ENCODE measurements around the gene SLC25A39. TPM values are rescaled to one million over a fixed set of nuclear protein-coding genes. Genes with fewer than 3 reads are reported as not detected.

Gene SLC25A39
- total RNA-seq, 4 donors from 2014 or later, result 136 to 154 (median 141) TPM

DNA sequence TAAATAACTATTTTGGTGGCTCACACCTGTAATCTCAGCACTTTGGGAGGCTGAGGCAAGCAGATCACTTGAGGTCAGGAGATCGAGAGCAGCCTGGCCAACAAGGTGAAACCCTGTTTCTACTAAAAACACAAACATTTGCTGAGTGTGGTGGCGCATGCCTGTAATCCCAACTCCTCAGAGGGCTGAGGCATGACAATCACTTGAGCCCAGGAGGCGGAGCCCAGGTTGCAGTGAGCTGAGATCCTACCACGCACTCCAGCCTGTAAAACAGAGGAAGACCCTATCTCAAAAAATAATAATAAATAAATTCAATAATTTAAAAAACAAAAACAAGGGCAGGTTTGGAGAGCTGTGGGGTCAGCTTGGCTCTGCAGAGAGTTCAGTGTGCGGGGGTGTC is 51.0 kb downstream of the SLC25A39 start:
- no peak overlapping the region for H3K27ac ChIP-seq
- H3K4me3 ChIP-seq, result no peak overlapping the region
- 87 to 92% methylated on average over 4 to 5 of the region's 5 CpGs for WGBS, 2 donors (ENCODE audit: low coverage in 1 of 2)
- in situ Hi-C loops (cut with MboI; ENCODE audit: low pct_ligation_motif_present in 1 of 4, low pct_unique_long_range_greater_than_20kb in 1 of 4, low sequenced_read_pairs in 3 of 4), result no loop called here
- H3K27me3 ChIP-seq, result no peaks in the 10 kb centered on the region
- no peaks in the 10 kb centered on the region for H3K36me3 ChIP-seq
- intact Hi-C loops (cut with DNase I; ENCODE audit: low total_unique reads), result no loop called here
- no peaks in the 10 kb centered on the region for H3K9me3 ChIP-seq
- TF ChIP-seq, protein P1, sequence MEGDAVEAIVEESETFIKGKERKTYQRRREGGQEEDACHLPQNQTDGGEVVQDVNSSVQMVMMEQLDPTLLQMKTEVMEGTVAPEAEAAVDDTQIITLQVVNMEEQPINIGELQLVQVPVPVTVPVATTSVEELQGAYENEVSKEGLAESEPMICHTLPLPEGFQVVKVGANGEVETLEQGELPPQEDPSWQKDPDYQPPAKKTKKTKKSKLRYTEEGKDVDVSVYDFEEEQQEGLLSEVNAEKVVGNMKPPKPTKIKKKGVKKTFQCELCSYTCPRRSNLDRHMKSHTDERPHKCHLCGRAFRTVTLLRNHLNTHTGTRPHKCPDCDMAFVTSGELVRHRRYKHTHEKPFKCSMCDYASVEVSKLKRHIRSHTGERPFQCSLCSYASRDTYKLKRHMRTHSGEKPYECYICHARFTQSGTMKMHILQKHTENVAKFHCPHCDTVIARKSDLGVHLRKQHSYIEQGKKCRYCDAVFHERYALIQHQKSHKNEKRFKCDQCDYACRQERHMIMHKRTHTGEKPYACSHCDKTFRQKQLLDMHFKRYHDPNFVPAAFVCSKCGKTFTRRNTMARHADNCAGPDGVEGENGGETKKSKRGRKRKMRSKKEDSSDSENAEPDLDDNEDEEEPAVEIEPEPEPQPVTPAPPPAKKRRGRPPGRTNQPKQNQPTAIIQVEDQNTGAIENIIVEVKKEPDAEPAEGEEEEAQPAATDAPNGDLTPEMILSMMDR (IDR thresholded peaks at IDR 0.05), result no peak
- TF ChIP-seq POLR2A (IDR thresholded peaks at IDR 0.05), result no peak
- no peak for TF ChIP-seq POLR2AphosphoS5 (IDR thresholded peaks at IDR 0.05)
- no peak for TF ChIP-seq EP300 (IDR thresholded peaks at IDR 0.05; ENCODE audit: low read depth)
- no peak for DNase-seq
- no peaks in the 10 kb centered on the region for H3K4me1 ChIP-seq

DNA sequence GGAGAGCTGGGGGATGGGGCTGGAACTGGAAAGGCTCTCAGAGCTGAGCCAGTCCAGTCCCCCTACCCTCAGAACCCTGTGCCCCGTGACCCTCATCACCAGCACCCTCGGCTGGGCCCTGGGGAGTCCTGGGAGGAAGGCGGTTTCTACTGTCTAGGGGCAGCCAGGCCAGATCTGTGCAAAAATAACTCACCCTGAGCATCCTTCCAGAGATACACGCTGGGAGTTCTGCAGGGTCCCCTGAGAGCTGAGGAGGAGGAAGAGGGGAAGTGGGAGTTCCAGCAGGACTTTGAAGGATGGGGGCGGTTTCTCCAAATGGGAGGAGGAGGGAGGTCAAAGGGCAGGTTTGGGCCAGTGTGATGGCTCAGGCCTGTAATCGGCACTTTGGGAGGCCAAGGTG is 51.7 kb downstream of the SLC25A39 start:
- TF ChIP-seq POLR2AphosphoS5 (IDR thresholded peaks at IDR 0.05), result no peak
- H3K4me3 ChIP-seq, result no peak overlapping the region
- no peaks in the 10 kb centered on the region for H3K36me3 ChIP-seq
- DNase-seq, result no peak
- H3K4me1 ChIP-seq, result no peaks in the 10 kb centered on the region
- WGBS, 2 donors (ENCODE audit: low coverage in 1 of 2), result 60 to 78% methylated on average over 2 to 6 of the region's 6 CpGs
- no peaks in the 10 kb centered on the region for H3K27me3 ChIP-seq
- H3K27ac ChIP-seq, result no peak overlapping the region
- no peaks in the 10 kb centered on the region for H3K9me3 ChIP-seq
- in situ Hi-C loops (cut with MboI; ENCODE audit: low pct_ligation_motif_present in 1 of 4, low pct_unique_long_range_greater_than_20kb in 1 of 4, low sequenced_read_pairs in 3 of 4), result no loop called here
- intact Hi-C loops (cut with DNase I; ENCODE audit: low total_unique reads), result no loop called here

DNA sequence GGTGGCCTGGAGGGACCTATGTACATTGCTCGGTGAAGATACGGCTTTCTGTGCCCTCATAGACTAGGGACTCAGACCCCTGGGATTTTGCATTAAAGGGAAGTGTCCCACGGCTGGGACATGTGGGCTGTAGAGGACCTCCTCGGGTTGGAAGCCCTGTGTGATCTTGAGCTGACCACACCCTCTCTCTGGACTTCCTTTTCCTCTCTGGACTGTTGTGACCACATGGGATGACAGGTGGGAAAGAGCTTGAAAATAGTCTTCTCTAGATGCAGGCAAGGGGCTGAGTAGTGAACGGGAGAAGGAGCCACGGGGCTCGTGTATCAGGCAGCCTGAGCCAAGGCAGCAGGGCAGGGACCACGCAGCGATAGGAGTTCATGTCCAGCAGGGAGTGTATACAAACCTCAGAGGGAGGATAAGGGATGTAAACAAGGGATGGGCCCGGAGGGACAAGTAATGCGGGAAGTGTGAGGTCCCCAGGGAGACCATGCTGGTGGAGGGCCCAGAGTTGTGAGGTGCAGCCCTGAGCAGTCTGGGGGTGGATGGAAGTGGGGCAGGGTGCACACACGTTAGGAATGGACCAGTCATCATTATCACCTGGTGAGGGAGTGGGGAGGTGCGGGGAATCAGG is 52.2 kb downstream of the SLC25A39 start:
- WGBS, 2 donors (ENCODE audit: low coverage in 1 of 2), result 40 to 54% methylated on average over 2 to 13 of the region's 13 CpGs
- Histone ChIP-seq H3K36me3 (no peaks in the 10 kb centered on the region), H3K4me3 (no peak overlapping the region), H3K4me1 (no peaks in the 10 kb centered on the region), H3K9me3 (no peaks in the 10 kb centered on the region), H3K27ac (no peak overlapping the region), H3K27me3 (no peaks in the 10 kb centered on the region)
- intact Hi-C loops (cut with DNase I; ENCODE audit: low total_unique reads) (no loop called here), in situ Hi-C loops (cut with MboI; ENCODE audit: low pct_ligation_motif_present in 1 of 4, low pct_unique_long_range_greater_than_20kb in 1 of 4, low sequenced_read_pairs in 3 of 4) (no loop called here)
- TF ChIP-seq EP300 (IDR thresholded peaks at IDR 0.05; ENCODE audit: low read depth) (no peak), POLR2A (IDR thresholded peaks at IDR 0.05) (no peak), POLR2AphosphoS5 (IDR thresholded peaks at IDR 0.05) (no peak)
- TF ChIP-seq, protein P1 (IDR thresholded peaks at IDR 0.05), result no peak
- DNase-seq, result no peak

Small RNA genes within 50 kb of the gene (small RNA-seq; reads per million reads assigned to genes)
- 0 reads per million in 4 donors for gene RF00012
- 0 to 0.55 (median 0.06) reads per million in 4 donors for gene RN7SL507P
- gene RNU6-453P, result 0 to 0.56 (median 0.23) reads per million in 4 donors

Other genes starting within 250 kb of the SLC25A39 start
- gene HDAC5, start 201.2 kb downstream of the SLC25A39 start, total RNA-seq, result 100 to 1,000 TPM in 1 of 4 donors, 10 to 100 TPM in 3; 45.3 to 182 (median 70.8) TPM
- 10 to 100 TPM in 2 of 4 donors, under 1 TPM in 2; 0.32 to 16.9 (median 8.5) TPM for gene HROB, start 182.9 kb downstream of the SLC25A39 start, total RNA-seq
- 1 to 10 TPM in 2 of 4 donors, not detected in 2; 1.2 to 2.6 TPM for gene ASB16, start 154.1 kb downstream of the SLC25A39 start, total RNA-seq
- 10 to 100 TPM; 53.4 to 70.5 (median 60.6) TPM for gene TMUB2, start 137.9 kb downstream of the SLC25A39 start, total RNA-seq
- gene ATXN7L3, start 124.9 kb downstream of the SLC25A39 start, total RNA-seq, result 10 to 100 TPM; 44.1 to 77.4 (median 52.3) TPM
- gene UBTF, start 105.1 kb downstream of the SLC25A39 start, total RNA-seq, result 10 to 100 TPM; 49.4 to 61.6 (median 60.4) TPM
- gene SLC4A1, start 56.7 kb downstream of the SLC25A39 start, total RNA-seq, result not detected
- 1 to 10 TPM in 2 of 4 donors, under 1 TPM in 1, not detected in 1; 0.48 to 7.6 (median 1.1) TPM for gene RUNDC3A, start 16.2 kb downstream of the SLC25A39 start, total RNA-seq
- 1,000 to 10,000 TPM in 1 of 4 donors, 100 to 1,000 TPM in 3; 546 to 1,119 (median 694) TPM for gene GRN, start 20.5 kb upstream of the SLC25A39 start, total RNA-seq
- gene FAM171A2, start 39.0 kb upstream of the SLC25A39 start, total RNA-seq, result 1 to 10 TPM in 1 of 4 donors, under 1 TPM in 2, not detected in 1; 0.14 to 7.9 (median 0.95) TPM
- under 1 TPM in 2 of 4 donors, not detected in 2; 0.14 to 0.32 TPM for gene ITGA2B, start 64.8 kb upstream of the SLC25A39 start, total RNA-seq
- 10 to 100 TPM; 14.5 to 53.1 (median 31.2) TPM for gene GPATCH8, start 178.6 kb upstream of the SLC25A39 start, total RNA-seq
- 1 to 10 TPM in 1 of 4 donors, under 1 TPM in 1, not detected in 2; 0.41 to 1.3 TPM for gene FZD2, start 232.7 kb upstream of the SLC25A39 start, total RNA-seq

Data from transverse colon (tissue), 4 donors.